ENCODE data around the gene CALCOCO1.

GRCh38 chr12:53754188-53754585 is 26.9 kb upstream of the CALCOCO1 start:
- TF ChIP-seq CTCF (IDR thresholded peaks at IDR 0.05; ENCODE audit: poor library complexity) (no peak), EZH2 (IDR thresholded peaks at IDR 0.05; ENCODE audit: borderline replicate concordance) (no peak)

Measured in hepatocyte (in vitro differentiated cells).